Thoracic aorta (tissue), 2 donors: ENCODE results near the gene NFIA. TPM values are rescaled to one million over a fixed set of nuclear protein-coding genes. Genes with fewer than 3 reads are reported as not detected.

Source experiments
- ATAC-seq: fragments of 150-250 bp; one replicate; pipeline ENCODE4 v1.8.0; 2017; ENCODE audit warnings: low read depth; ENCODE audit not compliant: insufficient number of reproducible peaks, low FRiP score
- DNase-seq: peaks from one replicate; pipeline ENCODE4 v3.0.0-alpha.2; 2020; ENCODE audit warnings: low spot score
- H3K27ac ChIP-seq, 2 donors: fragments of 200-600 bp; sonication (generic); 1 replicate in 1 of 2; 2 replicates in 1 of 2; pipeline ENCODE4 v1.5.1; 2016; ENCODE audit warnings: mild to moderate bottlenecking in 2 of 2, moderate library complexity in 2 of 2
- H3K27me3 ChIP-seq: fragments of 200-600 bp; sonication (generic); replicated peaks from 2 replicates; pipeline ENCODE4 v1.6.0; 2016; ENCODE audit warnings: mild to moderate bottlenecking; ENCODE audit not compliant: insufficient read depth
- H3K36me3 ChIP-seq: fragments of 200-600 bp; sonication (generic); one replicate; pipeline ENCODE4 v1.5.1; 2016
- H3K4me1 ChIP-seq, 2 donors: fragments of 200-600 bp; sonication (generic); 1 replicate in 1 of 2; 2 replicates in 1 of 2; pipeline versions ENCODE4 v1.5.1 to v1.6.0; 2016; ENCODE audit warnings: low read depth in 2 of 2, mild to moderate bottlenecking in 1 of 2; ENCODE audit not compliant: control insufficient read depth in 1 of 2
- H3K4me3 ChIP-seq: fragments of 200-600 bp; sonication (generic); 2 replicates; pipeline ENCODE4 v1.5.1; 2016; ENCODE audit warnings: mild to moderate bottlenecking
- H3K9me3 ChIP-seq: fragments of 200-600 bp; sonication (generic); 2 replicates; pipeline ENCODE4 v1.5.1; 2016
- CTCF ChIP-seq: fragments of 200-600 bp; sonication (generic); IDR thresholded peaks from one replicate; pipeline ENCODE4 v1.5.1; 2019; ENCODE audit warnings: antibody characterized with exemption
- total RNA-seq, 2 donors: library from RNA; depleted of rRNA; stranded (reverse); fragments of >200 nt; gene quantifications; one replicate each; pipeline versions ENCODE4 v1.1.0 to v1.2.3, GENCODE V29; 2016

Gene NFIA
- total RNA-seq, 2 donors from 2014 or later, result 99.8 to 118 TPM

DNA sequence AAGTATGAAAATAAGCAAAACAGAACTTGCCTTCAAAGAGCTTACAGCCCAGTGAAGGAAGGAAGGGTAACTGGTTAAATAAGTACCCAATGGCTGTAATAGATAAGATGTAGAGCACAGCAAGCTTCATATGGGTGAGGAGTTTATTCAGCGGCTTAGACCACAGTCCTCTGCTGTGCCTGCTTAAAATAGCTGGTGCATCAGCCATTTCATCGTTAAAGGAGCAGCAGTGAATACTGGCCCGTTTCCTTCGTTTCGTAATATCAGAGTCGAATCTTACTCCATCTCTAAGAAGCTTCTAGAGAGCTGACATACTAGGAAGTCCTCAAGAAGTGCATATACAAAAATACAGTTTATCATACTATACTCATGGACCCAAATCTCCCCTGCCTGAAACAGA lies 286.5 kb downstream of the NFIA start:
- Histone ChIP-seq H3K4me1 (peaks cover 3 to 28% of the 10 kb centered on the region in 2 donors), H3K9me3 (no peaks in the 10 kb centered on the region), H3K36me3 (peaks cover 4% of the 10 kb centered on the region), H3K4me3 (no peak overlapping the region), H3K27ac (no peak overlapping the region), H3K27me3 (no peaks in the 10 kb centered on the region)
- no peak for TF ChIP-seq CTCF
- ATAC-seq (no peak), DNase-seq (no peak)

- H3K4me3 ChIP-seq, result no peak overlapping the region
- H3K27me3 ChIP-seq, result no peaks in the 10 kb centered on the region
- peaks cover 4% of the 10 kb centered on the region for H3K36me3 ChIP-seq
- no peak for TF ChIP-seq CTCF
- H3K4me1 ChIP-seq, result peaks cover 3 to 34% of the 10 kb centered on the region in 2 donors
- ATAC-seq, result no peak
- no peak overlapping the region for H3K27ac ChIP-seq
- H3K9me3 ChIP-seq, result no peaks in the 10 kb centered on the region
- DNase-seq, result no peak
These were observed 288.0 kb downstream of the NFIA start for GRCh38 chr1:61370177-61370912.

- H3K36me3 ChIP-seq, result no peaks in the 10 kb centered on the region
- no peak overlapping the region for H3K27ac ChIP-seq
- peaks cover 3 to 34% of the 10 kb centered on the region in 2 donors for H3K4me1 ChIP-seq
- H3K9me3 ChIP-seq, result no peaks in the 10 kb centered on the region
- no peaks in the 10 kb centered on the region for H3K27me3 ChIP-seq
- no peak overlapping the region for H3K4me3 ChIP-seq
- no peak for DNase-seq
- TF ChIP-seq CTCF, result no peak
- no peak for ATAC-seq
These were observed 288.5 kb downstream of the NFIA start for GRCh38 chr1:61370913-61371279.

DNA sequence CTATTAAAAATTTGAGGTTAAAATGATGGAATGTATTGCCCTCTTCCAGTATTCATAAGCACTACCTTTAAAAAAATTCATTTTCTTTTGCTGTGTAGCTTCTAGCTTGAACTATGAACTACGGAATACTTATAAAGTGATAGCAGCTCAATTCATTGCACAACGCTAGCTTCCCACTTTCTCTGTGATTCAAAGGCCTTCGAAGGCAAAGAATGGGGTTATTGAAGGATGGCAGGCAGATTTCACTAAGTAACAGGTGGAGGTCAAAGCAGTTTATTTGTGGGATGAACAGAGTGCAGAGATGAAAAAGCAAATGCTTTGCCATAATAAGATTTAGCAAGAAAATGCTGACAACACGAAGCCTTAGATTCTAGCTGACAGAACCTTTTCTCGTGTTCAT lies 290.6 kb downstream of the NFIA start:
- Histone ChIP-seq H3K27me3 (no peaks in the 10 kb centered on the region), H3K4me3 (no peak overlapping the region), H3K36me3 (no peaks in the 10 kb centered on the region), H3K27ac (no peak overlapping the region), H3K9me3 (no peaks in the 10 kb centered on the region), H3K4me1 (peaks cover 3 to 44% of the 10 kb centered on the region in 2 donors)
- DNase-seq, result no peak
- no peak for ATAC-seq
- TF ChIP-seq CTCF, result no peak

DNA sequence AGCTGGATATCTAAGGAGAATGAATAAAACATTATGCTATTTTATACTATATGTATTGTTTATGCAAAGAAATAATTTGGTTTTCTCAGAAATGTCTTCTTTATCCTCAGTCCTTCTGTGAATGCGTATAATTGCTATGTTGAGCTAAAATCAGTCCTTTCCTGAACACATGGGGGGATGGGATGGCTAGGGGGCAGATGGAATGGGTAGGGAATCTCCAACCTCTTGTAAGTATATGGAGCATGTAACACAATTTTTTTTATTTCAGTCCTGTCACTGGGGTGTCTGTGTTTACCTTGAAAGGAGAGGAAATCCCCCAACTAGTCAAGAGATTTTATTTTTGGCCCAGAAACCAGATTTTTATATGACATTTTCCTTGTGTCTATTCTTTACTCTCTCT lies 291.8 kb downstream of the NFIA start:
- no peak for ATAC-seq
- no peak for TF ChIP-seq CTCF

More for the DNA sequence above, 291.8 kb downstream of the NFIA start:
- Histone ChIP-seq H3K36me3 (no peaks in the 10 kb centered on the region), H3K27me3 (no peaks in the 10 kb centered on the region), H3K4me1 (peaks cover 3 to 44% of the 10 kb centered on the region in 2 donors), H3K9me3 (no peaks in the 10 kb centered on the region), H3K4me3 (no peak overlapping the region), H3K27ac (no peak overlapping the region)
- no peak for DNase-seq
